GM23248 (cell line): ENCODE results near the gene ASCL4. TPM values are rescaled to one million over a fixed set of nuclear protein-coding genes. Genes with fewer than 3 reads are reported as not detected.

ENCODE experiments used
- DNase-seq: peaks from one replicate; pipeline ENCODE4 v3.0.0-alpha.2; 2015
- H2AFZ ChIP-seq: fragments of 200-600 bp; sonication (generic); 2 replicates; pipeline ENCODE4 v1.6.1; 2016; ENCODE audit warnings: antibody characterized with exemption
- H3F3A ChIP-seq: fragments of 200-600 bp; sonication (generic); 2 replicates; pipeline ENCODE4 v1.6.1; 2016; ENCODE audit warnings: mild to moderate bottlenecking, antibody characterized with exemption, mixed run types; ENCODE audit not compliant: insufficient read depth
- H3K27ac ChIP-seq: fragments of 200-600 bp; sonication (generic); 2 replicates; pipeline ENCODE4 v1.5.1; 2016; ENCODE audit warnings: mild to moderate bottlenecking
- H3K27me3 ChIP-seq: fragments of 200-600 bp; sonication (generic); replicated peaks from 2 replicates; pipeline ENCODE4 v1.6.1; 2016; ENCODE audit warnings: mild to moderate bottlenecking; ENCODE audit not compliant: insufficient read depth
- H3K36me3 ChIP-seq: fragments of 200-600 bp; sonication (generic); 2 replicates; pipeline ENCODE4 v1.6.1; 2016; ENCODE audit warnings: low read depth, mild to moderate bottlenecking
- H3K4me1 ChIP-seq: fragments of 200-600 bp; sonication (generic); 2 replicates; pipeline ENCODE4 v1.6.1; 2016; ENCODE audit warnings: mild to moderate bottlenecking; ENCODE audit not compliant: insufficient read depth
- H3K4me2 ChIP-seq: fragments of 200-600 bp; sonication (generic); one replicate; pipeline ENCODE4 v1.6.1; 2016; ENCODE audit warnings: mild to moderate bottlenecking; ENCODE audit not compliant: unreplicated experiment
- H3K4me3 ChIP-seq: fragments of 200-600 bp; sonication (generic); 2 replicates; pipeline ENCODE4 v1.5.1; 2016; ENCODE audit warnings: mild to moderate bottlenecking
- H3K79me2 ChIP-seq: fragments of 200-600 bp; sonication (generic); 2 replicates; pipeline ENCODE4 v1.6.1; 2016; ENCODE audit warnings: mild to moderate bottlenecking; ENCODE audit not compliant: insufficient read depth
- H3K9ac ChIP-seq: fragments of 200-600 bp; sonication (generic); 2 replicates; pipeline ENCODE4 v1.6.1; 2016; ENCODE audit warnings: mild to moderate bottlenecking
- H3K9me2 ChIP-seq: fragments of 200-600 bp; sonication (generic); 2 replicates; pipeline ENCODE4 v1.6.1; 2016; ENCODE audit warnings: mixed run types, mild to moderate bottlenecking, moderate library complexity; ENCODE audit not compliant: insufficient read depth
- H3K9me3 ChIP-seq: fragments of 200-600 bp; sonication (generic); one replicate; pipeline ENCODE4 v1.6.1; 2017; ENCODE audit warnings: low read depth
- H4K20me1 ChIP-seq: fragments of 200-600 bp; sonication (generic); 2 replicates; pipeline ENCODE4 v1.6.0; 2016; ENCODE audit not compliant: insufficient read depth
- EZH2 ChIP-seq: fragments of 200-600 bp; sonication (generic); IDR thresholded peaks from 2 replicates; pipeline ENCODE4 v1.6.1; 2018; ENCODE audit warnings: antibody characterized with exemption, mild to moderate bottlenecking; ENCODE audit not compliant: insufficient read depth, poor library complexity, severe bottlenecking
- EZH2phosphoT487 ChIP-seq: fragments of 200-600 bp; sonication (generic); IDR thresholded peaks from 2 replicates; pipeline ENCODE4 v1.6.1; 2018; ENCODE audit warnings: antibody characterized with exemption, moderate library complexity, mild to moderate bottlenecking, low read depth; ENCODE audit not compliant: insufficient read depth
- WGBS, 2 experiments: methylation state at CpG; one replicate each; pipeline ENCODE4 v1.1.6; 2015 to 2017; ENCODE audit warnings: low lambda C conversion rate in 2 of 2, low coverage in 1 of 2; ENCODE audit errors: missing lambda C conversion rate in 2 of 2; 5-methylcytosine and 5-hydroxymethylcytosine counted together
- in situ Hi-C: fragments of 300-500 bp; cut with MboI; formaldehyde crosslinking; loops from 2 replicates; pipeline ENCODE4 v1.15.0; 2020
- polyA plus RNA-seq: library from polyadenylated mRNA; unstranded; fragments of >200 nt; fragmentation: Nextera tagmentation; extraction: Ambion mirVana; gene quantifications from 2 replicates; pipeline ENCODE4 v1.2.1, GENCODE V29; 2016
- total RNA-seq: library from RNA; depleted of rRNA; stranded (reverse); fragments of >200 nt; shearing (Covaris generic); gene quantifications from 2 replicates; pipeline ENCODE4 v1.2.3, GENCODE V29; 2014

The ASCL4 gene
- total and polyA plus RNA-seq, 2 experiments from 2014 or later: not detected

GRCh38 chr12:107778383-107779025, 4.0 kb downstream of the ASCL4 start:
- no peak overlapping the region for H3K27ac ChIP-seq
- no peaks in the 10 kb centered on the region for H4K20me1 ChIP-seq
- no peaks in the 10 kb centered on the region for H3K4me1 ChIP-seq
- H3K9me3 ChIP-seq: no peaks in the 10 kb centered on the region
- H3K4me3 ChIP-seq: no peak overlapping the region
- 25 to 28% methylated on average over 11 of the region's 11 CpGs for WGBS, 2 experiments
- H3K79me2 ChIP-seq: no peaks in the 10 kb centered on the region
- no peak overlapping the region for H3K4me2 ChIP-seq
- no peak overlapping the region for H3K9ac ChIP-seq
- H3K36me3 ChIP-seq: no peaks in the 10 kb centered on the region
- H3F3A ChIP-seq: no peaks in the 10 kb centered on the region
- H2AFZ ChIP-seq: no peak overlapping the region
- no peaks in the 10 kb centered on the region for H3K9me2 ChIP-seq
- DNase-seq: no peak
- peaks cover 37% of the 10 kb centered on the region for H3K27me3 ChIP-seq
- TF ChIP-seq EZH2phosphoT487 (no peak), EZH2 (no peak)
- in situ Hi-C loops: no loop called here

DNA sequence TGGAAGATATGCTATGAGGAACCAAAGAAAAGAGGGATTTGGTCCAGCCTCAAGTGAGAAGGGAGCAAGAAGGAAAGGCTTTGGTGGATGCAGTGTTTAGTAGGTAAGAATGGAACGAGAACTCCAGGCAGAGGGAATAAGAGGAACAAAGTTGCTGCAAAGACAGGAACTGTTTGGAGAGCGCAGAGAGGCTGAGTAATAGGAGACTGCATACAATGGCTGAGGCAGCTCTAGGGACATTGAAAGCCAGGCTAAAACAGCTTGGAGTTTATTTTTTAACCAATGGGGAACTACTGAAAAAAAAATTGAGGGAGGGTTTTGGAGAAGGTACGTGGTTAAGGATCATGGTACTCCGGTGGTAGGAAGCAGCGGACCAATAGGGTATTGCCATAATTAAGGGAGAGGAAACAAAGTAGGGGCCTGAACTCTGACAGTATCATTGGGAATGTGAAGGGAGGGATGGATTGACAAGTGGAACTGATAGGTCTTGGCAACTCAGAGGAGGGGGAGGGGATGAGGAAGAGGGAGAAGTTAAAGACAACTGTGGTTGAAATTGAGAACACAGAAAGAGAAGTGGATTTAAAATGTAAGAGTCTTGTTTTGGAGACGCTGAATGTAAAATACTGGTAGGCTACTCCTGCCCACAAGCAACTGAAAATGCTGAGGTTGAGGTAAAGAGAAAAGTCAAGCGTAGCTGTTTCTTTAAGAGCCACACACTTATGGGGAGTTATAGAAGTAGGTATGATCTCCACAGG, 4.8 kb downstream of the ASCL4 start:
- Histone ChIP-seq H4K20me1 (no peaks in the 10 kb centered on the region), H2AFZ (no peak overlapping the region), H3K36me3 (no peaks in the 10 kb centered on the region), H3K4me1 (no peaks in the 10 kb centered on the region), H3K79me2 (no peaks in the 10 kb centered on the region), H3K9me3 (no peaks in the 10 kb centered on the region), H3K27me3 (peaks cover 32% of the 10 kb centered on the region), H3K4me2 (no peak overlapping the region), H3K9me2 (no peaks in the 10 kb centered on the region), H3K4me3 (no peak overlapping the region), H3K27ac (no peak overlapping the region), H3F3A (no peaks in the 10 kb centered on the region), H3K9ac (no peak overlapping the region)
- in situ Hi-C loops: no loop called here
- 55 to 59% methylated on average over 7 of the region's 7 CpGs for WGBS, 2 experiments
- no peak for TF ChIP-seq EZH2phosphoT487
- no peak for TF ChIP-seq EZH2
- no peak for DNase-seq

DNA sequence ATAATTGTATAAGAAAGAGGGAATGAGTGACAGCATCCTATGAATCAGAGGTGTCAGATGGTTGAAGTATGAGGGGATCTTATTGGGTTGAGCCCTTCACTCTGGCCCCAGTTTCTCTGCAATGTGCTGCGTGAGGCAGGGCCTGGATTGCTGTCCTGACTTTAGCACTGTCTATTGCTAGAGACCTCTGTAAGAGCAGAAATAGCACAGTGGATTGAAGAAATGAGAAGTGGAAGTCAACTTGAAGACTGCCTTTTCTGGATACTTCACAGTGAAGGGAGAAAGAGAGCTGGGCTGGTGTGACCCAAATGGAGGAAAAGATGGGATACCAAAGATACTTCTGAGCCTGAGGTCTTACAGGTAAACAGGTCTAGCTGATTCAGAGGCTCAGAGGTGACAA, 5.8 kb downstream of the ASCL4 start:
- H4K20me1 ChIP-seq: no peaks in the 10 kb centered on the region
- no peak overlapping the region for H3K9ac ChIP-seq
- WGBS, 2 experiments: 48 to 52% methylated on average over 1 of the region's 1 CpG

GRCh38 chr12:107782067-107782466, 7.6 kb downstream of the ASCL4 start:
- H3K4me2 ChIP-seq: no peak overlapping the region
- H3K9me2 ChIP-seq: no peaks in the 10 kb centered on the region
- no peaks in the 10 kb centered on the region for H3K36me3 ChIP-seq
- no peaks in the 10 kb centered on the region for H3K79me2 ChIP-seq
- WGBS, 2 experiments: 25 to 31% methylated on average over 2 of the region's 2 CpGs
- no peak overlapping the region for H3K4me3 ChIP-seq
- H3K9me3 ChIP-seq: no peaks in the 10 kb centered on the region
- no peaks in the 10 kb centered on the region for H3K4me1 ChIP-seq
- in situ Hi-C loops: no loop called here
- no peak overlapping the region for H3K27ac ChIP-seq
- H3K9ac ChIP-seq: no peak overlapping the region
- H3K27me3 ChIP-seq: peaks cover 3% of the 10 kb centered on the region; the same call in 1 of the 2 replicates
- DNase-seq: no peak
- TF ChIP-seq EZH2phosphoT487 (no peak), EZH2 (no peak)
- H2AFZ ChIP-seq: no peak overlapping the region
- H4K20me1 ChIP-seq: no peaks in the 10 kb centered on the region
- H3F3A ChIP-seq: no peaks in the 10 kb centered on the region

More for the DNA sequence above, 5.8 kb downstream of the ASCL4 start:
- DNase-seq: no peak
- no peak overlapping the region for H3K27ac ChIP-seq
- H3F3A ChIP-seq: no peaks in the 10 kb centered on the region
- H3K4me3 ChIP-seq: no peak overlapping the region
- H2AFZ ChIP-seq: no peak overlapping the region
- H3K9me3 ChIP-seq: no peaks in the 10 kb centered on the region
- in situ Hi-C loops: no loop called here
- no peaks in the 10 kb centered on the region for H3K36me3 ChIP-seq
- H3K27me3 ChIP-seq: peaks cover 21% of the 10 kb centered on the region
- no peak for TF ChIP-seq EZH2
- no peak for TF ChIP-seq EZH2phosphoT487
- no peaks in the 10 kb centered on the region for H3K4me1 ChIP-seq
- no peaks in the 10 kb centered on the region for H3K9me2 ChIP-seq
- H3K79me2 ChIP-seq: no peaks in the 10 kb centered on the region
- H3K4me2 ChIP-seq: no peak overlapping the region
